ENCODE measurements around the gene ARL14EPL.

The ARL14EPL gene

GRCh38 chr5:116011046-116011445, 21.2 kb upstream of the ARL14EPL start:
- no peak overlapping the region for H3K27ac ChIP-seq (replicated peaks)
- H3K4me3 ChIP-seq (replicated peaks; ENCODE audit: insufficient read depth, low read length): no peak overlapping the region
- no peaks in the 10 kb centered on the region for H3K27me3 ChIP-seq (ENCODE audit: insufficient read depth, poor library complexity, severe bottlenecking)
- TF ChIP-seq CTCF (IDR thresholded peaks at IDR 0.05; ENCODE audit: insufficient read depth, low read length) (no peak), REST (IDR thresholded peaks at IDR 0.05; ENCODE audit: insufficient replicate concordance, low read depth) (no peak), POLR2AphosphoS5 (IDR thresholded peaks at IDR 0.05; ENCODE audit: low read depth) (no peak), GABPA (IDR thresholded peaks at IDR 0.05; ENCODE audit: low read depth) (no peak), SPI1 (IDR thresholded peaks at IDR 0.05; ENCODE audit: borderline replicate concordance, low read depth) (no peak)
- DNase-seq (ENCODE audit: low read depth in 1 of 2, low spot score in 1 of 2): no peak

GRCh38 chr5:116013207-116013785, 19.0 kb upstream of the ARL14EPL start:
- no peak overlapping the region for H3K4me3 ChIP-seq (replicated peaks; ENCODE audit: insufficient read depth, low read length)
- H3K27me3 ChIP-seq (ENCODE audit: insufficient read depth, poor library complexity, severe bottlenecking): no peaks in the 10 kb centered on the region
- no peak for DNase-seq (ENCODE audit: low read depth in 1 of 2, low spot score in 1 of 2)
- H3K27ac ChIP-seq (replicated peaks): no peak overlapping the region
- TF ChIP-seq SPI1 (IDR thresholded peaks at IDR 0.05; ENCODE audit: borderline replicate concordance, low read depth) (no peak), CTCF (IDR thresholded peaks at IDR 0.05; ENCODE audit: insufficient read depth, low read length) (no peak), POLR2AphosphoS5 (IDR thresholded peaks at IDR 0.05; ENCODE audit: low read depth) (no peak), REST (IDR thresholded peaks at IDR 0.05; ENCODE audit: insufficient replicate concordance, low read depth) (no peak), GABPA (IDR thresholded peaks at IDR 0.05; ENCODE audit: low read depth) (no peak)

GRCh38 chr5:116013936-116014335, 18.3 kb upstream of the ARL14EPL start:
- no peaks in the 10 kb centered on the region for H3K27me3 ChIP-seq (ENCODE audit: insufficient read depth, poor library complexity, severe bottlenecking)
- no peak for DNase-seq (ENCODE audit: low read depth in 1 of 2, low spot score in 1 of 2)
- no peak for TF ChIP-seq CTCF (IDR thresholded peaks at IDR 0.05; ENCODE audit: insufficient read depth, low read length)
- no peak overlapping the region for H3K4me3 ChIP-seq (replicated peaks; ENCODE audit: insufficient read depth, low read length)
- H3K27ac ChIP-seq (replicated peaks): no peak overlapping the region

- no peak for DNase-seq (ENCODE audit: low read depth in 1 of 2, low spot score in 1 of 2)
- H3K4me3 ChIP-seq (replicated peaks; ENCODE audit: insufficient read depth, low read length): no peak overlapping the region
- H3K27me3 ChIP-seq (ENCODE audit: insufficient read depth, poor library complexity, severe bottlenecking): no peaks in the 10 kb centered on the region
- H3K27ac ChIP-seq (replicated peaks): no peak overlapping the region
- TF ChIP-seq CTCF (IDR thresholded peaks at IDR 0.05; ENCODE audit: insufficient read depth, low read length): no peak
- no peak for TF ChIP-seq POLR2AphosphoS5 (IDR thresholded peaks at IDR 0.05; ENCODE audit: low read depth)
These were observed 8.7 kb upstream of the ARL14EPL start for GRCh38 chr5:116023619-116024018.

Measured in HL-60 (cell line).